ENCODE results near the gene CRACDL.
"Not testable (repeated sequence)": the region's sequence is repeated elsewhere in the genome, so short reads cannot be mapped to it uniquely, and the experiment has no call there.

Gene CRACDL

DNA sequence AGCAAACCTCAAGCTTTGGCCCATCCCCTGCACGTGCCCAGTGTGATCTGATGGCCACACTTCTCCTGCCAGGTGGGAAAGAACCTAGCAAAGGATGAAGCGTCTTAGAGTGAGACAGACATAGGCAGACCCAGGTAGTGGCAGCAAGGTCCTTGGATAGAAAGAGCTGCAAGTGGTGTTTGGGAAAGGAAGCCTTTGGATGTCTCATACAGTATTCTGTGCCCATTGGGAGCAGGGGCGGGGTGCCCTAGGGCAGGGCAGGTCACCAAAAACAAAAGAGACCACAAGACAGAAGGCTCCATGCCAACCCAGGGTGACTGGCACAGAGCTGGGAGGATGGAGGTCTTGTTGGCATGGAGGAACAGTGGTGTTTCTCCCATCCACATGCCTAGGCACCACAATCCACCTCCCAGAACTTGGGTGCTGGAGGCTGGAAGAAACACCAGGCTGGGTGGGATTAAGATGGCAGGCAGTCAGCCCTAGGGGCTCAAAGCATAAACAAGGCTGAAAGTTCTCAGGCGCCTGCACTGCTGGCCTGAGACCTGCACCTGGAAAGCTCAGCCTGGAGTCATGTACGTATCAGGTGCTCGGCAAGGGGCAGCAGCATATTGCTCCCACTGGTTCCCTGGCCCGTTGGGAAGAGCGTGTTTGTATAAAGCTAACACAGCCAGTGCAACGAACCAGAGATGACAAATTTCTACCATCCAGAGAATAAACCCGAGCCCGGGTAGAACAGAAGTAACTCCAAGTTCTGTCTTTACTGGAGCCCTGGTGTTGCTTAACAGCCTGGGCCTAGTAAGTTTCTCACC, 52.9 kb downstream of the CRACDL start:
- DNase-seq (ENCODE audit: low read depth in 2 of 2): no peak

DNA sequence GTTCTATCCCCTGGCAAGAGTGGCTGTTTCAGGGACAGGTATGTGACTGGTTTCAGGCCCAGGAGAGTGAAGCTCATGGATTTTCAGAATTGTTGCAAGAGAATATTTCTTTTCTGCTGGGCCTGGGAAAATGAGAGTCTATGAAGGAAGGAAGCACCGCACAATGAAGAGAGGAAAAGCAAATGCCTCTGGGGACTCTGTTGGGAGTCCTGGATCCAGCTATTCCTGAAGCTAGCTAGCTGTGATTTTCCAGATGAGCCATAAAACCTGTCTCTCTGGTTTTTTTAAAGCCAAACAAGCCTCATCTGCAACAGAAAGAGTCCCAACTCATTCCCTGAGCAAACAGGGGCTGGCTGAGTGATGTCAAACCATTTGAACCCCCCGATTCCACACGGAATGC, 53.7 kb downstream of the CRACDL start:
- no peak for DNase-seq (ENCODE audit: low read depth in 2 of 2)

DNA sequence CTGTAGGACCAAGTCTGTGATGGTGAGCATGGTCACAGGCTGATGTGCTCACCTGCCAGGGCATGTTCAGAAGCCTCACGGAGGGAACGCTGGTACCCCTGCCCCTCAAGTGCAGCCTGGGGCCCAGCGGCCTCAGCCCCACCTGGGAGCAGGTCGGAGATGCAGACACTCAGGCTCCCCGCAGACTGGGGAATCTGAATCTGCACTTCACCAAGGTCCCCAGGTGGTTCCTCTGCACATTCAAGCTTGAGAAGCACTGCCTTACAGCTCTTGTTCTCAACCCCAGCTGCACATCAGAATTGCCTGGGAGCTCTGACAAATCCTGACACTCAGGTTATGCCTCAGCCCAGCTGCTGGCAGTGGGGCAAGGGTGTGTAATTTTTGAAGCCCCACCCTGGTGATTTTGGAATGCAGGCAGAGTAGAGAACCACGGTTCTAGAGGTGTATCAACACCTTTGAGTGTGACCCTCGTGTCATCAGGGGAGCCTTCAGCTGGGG, 54.8 kb downstream of the CRACDL start:
- no peak for DNase-seq (ENCODE audit: low read depth in 2 of 2)

DNA sequence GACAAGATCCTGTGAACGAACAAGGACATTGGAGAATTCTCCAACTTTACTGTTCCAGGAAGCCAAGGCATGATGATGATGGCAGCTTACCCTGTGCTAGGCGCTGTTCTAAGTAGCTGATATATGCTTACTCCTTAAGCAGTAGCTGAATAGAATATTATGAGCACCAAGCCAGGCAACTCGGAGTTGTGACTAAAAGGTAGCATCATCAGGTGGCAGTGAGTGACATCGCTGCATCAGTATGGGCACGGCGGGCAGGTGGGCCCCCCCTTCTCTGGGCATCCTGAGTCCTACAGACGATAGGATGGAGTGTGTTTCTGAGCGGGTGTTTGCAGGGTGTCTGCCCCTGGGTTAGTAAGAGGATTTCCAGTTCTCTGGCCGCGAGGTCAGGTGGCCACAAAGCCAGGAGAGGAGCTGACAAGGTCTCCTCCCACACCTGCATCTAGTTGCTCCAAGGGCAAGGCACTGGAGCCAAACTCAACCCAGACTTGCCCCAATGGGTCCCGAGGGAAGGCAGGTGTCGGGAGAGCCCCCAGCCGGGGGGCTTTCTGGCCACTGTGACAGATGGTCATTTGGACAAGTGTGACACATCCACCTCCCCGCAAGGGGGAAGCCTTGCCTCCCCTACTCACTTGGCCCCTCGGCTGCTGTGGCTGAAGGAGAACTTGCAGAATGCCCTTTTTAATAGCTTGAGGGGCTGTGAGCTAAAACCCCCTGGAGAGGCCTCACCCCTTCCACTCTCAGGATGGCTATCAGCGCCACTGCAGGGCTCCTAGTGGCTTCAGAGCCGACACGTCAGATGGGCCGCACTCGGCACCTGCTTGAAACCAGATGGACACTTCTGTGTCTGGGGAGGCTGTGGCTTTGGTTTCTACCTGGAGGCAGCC, 55.5 kb downstream of the CRACDL start:
- DNase-seq (ENCODE audit: low read depth in 2 of 2): no peak

DNA sequence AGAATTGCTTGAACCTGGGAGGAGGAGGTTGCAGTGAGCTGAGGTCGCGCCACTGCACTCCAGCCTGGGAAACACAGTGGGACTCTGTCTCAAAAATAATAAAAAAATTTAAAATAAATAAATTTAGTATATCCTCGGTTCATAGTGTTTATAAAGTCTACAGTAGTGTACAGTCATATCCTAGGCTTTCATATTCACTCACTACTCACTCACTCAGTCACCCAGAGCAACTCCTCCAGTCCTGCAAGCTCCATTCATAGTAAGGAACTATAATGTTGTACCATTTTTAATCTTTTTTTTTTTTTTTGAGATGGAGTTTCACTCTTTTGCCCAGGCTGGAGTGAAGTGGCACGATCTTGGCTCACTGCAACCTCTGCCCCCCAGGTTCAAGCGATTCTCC, 58.4 kb downstream of the CRACDL start:
- DNase-seq (ENCODE audit: low read depth in 2 of 2): not testable (repeated sequence)

DNA sequence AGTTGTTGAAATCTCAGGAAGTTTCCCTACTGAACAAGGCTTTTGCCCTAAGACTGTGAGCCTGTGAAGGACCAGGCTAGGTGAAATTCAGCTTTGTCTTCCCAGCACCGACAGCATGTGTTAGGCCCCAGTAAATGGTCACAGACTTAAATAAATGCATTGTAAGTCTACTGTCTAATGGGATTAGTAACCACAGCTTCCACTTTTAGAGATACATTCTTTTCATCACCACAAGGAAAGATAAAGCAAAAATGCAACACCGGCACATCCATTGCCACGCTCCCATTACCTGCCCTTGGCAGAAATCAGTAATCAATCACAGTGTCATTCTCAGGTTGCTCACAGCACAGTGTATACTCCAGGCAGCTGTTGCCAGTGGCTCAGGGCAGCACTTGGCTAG, 59.3 kb downstream of the CRACDL start:
- no peak for DNase-seq (ENCODE audit: low read depth in 2 of 2)

DNA sequence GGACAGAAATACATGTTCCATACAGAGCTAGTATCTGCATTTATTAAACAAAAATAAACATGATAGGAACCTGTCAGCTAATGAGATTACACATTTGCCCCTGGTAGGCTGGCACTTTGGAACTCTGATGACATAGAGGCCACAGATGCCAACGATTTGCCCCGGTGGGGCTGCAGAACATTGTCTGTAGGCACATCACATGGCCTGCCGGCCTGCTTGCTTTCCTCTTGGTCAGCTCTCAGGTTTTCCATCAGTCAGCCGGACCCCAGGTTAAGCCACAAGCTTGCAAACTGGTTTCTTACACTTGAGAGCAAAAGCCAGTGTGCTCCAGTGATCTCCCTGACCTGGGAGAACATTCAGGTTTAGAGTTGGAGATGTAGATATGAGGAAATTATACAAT, 60.3 kb downstream of the CRACDL start:
- no peak for DNase-seq (ENCODE audit: low read depth in 2 of 2)

DNA sequence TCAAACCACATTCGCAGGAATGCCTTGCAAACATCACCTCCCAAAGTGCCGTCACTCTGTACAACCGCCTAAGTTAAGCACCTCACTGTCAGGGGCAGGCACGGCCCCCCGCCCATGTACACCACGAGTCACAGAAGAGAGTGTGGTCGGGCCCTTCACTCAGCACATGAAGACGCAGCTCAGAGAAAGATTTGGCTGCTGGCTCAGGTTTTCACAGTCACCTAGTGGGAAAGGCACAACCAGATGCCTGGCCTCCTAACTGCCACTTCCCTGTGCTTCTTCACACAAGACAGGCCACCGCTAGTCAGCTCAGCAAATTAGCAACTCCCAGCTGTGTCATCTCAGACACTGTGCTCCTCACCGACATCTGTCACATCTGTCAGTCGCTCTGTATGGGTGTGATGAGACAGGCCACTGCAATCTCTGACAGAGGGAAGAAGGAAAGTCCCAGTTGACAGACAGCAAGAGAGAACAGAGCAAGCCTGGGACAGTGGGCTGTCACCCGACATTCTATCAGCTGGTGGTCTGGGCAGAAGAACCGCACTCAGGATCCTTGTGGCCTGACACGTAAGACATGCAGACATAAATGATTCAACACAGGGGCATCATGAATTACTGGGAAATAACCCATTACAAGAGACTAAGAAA, 60.8 kb downstream of the CRACDL start:
- DNase-seq (ENCODE audit: low read depth in 2 of 2): no peak

DNA sequence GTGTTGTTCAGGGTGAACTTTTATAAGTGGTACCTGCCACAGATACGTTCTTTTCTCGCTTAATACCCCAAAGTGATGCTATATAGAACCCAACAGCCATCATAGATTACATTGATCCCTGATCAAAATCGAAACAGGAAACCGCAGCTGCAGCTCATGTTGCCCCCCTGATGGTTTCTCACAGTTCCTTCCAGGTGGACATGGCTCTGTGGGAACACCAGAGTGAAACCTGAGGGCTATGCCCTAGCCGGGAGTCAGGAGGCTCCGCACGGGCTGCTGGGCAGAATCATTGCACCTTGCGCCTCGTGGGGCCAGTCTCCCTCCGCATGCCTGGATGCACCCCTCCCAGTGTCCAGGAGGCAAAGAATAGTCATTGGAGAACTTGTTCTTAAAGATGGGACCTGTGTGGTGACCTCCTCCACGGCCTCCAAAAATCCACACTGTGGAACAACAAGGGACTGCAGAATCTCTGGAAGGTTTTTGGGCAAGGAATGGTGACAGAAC, 61.8 kb downstream of the CRACDL start:
- DNase-seq (ENCODE audit: low read depth in 2 of 2): no peak

DNA sequence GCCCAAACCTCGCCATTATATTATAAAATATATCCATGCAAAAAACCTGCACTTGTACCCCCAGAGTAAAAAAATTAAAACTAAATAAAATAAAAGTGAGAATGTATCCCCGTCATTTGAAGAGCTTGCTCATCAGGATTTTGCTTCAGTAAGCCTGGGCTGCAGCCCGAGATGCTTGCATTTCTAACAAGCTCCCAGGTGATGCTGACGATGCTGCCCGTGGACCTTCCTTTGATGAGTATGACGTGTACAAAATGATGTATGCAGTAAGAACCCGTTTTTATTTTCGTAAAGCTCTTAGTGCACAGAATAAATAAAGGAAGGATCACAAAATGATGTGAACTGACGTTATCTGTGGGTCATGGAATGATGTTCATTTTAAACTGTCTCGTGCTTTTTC, 63.5 kb downstream of the CRACDL start:
- DNase-seq (ENCODE audit: low read depth in 2 of 2): no peak

DNA sequence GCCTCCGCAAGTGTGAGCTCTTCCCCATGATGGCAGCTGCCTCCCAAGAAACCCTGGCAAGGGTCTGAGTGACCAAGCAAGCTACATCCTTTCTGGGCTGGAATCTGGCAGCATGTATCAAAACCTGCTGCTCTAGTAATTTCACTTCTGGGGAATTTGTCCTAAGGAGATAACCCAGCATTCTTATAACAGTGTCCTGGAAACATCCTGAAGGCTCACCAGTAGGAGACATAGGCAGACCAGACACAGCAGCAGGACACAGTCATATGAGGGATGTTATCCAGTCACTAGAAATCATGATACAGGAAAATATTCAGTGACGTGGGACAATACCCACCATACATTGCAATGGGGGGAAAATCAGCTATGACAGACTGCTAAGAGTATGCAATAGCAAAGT, 64.5 kb downstream of the CRACDL start:
- no peak for DNase-seq (ENCODE audit: low read depth in 2 of 2)

DNA sequence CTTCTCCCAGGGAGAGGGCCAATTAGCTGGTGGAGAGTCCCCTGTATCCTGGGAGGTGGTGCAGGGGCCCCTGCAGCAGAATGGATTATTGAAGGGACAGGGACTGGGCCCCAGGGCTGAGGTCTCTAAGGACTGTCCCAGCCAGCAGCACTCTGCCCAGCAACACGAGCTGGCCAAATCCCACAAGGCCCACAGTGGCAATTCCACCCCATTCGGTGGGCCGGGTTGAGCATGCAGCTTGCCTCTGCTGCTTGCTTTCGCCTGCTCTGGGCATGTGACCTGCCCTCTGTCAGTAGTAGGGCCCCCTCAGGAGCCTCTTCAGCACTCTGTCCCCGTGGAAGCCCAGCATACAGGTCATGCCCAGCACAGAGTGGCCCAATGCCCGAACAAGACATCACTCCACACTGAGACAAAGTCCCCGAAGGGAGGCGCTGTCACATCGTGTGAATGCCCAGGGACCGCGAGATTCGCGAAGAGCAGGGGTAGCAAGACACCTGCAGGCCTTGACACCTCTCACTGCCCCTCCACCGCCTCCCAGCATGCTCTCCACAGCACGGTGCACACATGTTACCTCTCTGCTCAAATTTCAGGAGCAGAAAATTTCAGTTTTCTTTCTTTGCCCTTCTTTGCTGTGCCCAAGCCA, 65.4 kb downstream of the CRACDL start:
- DNase-seq (ENCODE audit: low read depth in 2 of 2): no peak

DNA sequence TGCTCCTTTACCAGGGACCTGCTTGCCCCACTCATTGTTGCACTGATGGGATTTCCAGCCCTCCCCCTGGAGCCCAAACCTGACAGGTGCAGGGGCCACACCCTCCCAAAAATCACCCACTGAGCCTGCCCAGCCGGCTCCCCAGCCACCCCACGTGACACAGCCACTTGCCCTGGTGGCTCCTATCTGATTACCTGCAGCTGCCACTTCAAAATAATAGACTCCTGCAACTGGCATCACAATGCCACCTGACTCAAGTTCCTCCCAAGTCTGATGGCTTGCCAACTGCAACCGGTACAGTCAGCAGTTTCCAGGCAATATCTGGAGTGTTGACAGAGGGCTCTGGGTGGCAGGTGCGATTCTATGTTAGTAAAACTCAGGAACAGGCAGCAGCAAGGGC, 66.2 kb downstream of the CRACDL start:
- DNase-seq (ENCODE audit: low read depth in 2 of 2): no peak

DNA sequence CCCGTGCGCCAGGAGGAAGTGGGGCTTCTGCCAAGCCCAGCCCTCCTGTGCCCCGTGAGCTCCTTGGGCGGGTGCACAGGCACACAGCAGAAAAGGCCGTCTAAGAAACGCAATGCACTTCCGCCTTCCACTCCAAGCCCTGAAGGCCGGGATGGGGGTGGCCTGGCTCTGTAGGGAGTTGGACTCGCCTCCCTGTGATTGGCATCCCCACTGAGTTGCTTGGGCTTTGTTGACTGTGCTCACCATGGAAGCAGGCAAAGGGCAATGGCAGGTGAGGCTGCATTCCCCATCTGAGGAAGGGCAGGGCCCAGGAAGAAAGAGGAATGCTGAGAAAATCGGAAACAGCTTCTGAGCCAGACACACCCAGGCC, 66.8 kb downstream of the CRACDL start:
- DNase-seq (ENCODE audit: low read depth in 2 of 2): no peak

DNA sequence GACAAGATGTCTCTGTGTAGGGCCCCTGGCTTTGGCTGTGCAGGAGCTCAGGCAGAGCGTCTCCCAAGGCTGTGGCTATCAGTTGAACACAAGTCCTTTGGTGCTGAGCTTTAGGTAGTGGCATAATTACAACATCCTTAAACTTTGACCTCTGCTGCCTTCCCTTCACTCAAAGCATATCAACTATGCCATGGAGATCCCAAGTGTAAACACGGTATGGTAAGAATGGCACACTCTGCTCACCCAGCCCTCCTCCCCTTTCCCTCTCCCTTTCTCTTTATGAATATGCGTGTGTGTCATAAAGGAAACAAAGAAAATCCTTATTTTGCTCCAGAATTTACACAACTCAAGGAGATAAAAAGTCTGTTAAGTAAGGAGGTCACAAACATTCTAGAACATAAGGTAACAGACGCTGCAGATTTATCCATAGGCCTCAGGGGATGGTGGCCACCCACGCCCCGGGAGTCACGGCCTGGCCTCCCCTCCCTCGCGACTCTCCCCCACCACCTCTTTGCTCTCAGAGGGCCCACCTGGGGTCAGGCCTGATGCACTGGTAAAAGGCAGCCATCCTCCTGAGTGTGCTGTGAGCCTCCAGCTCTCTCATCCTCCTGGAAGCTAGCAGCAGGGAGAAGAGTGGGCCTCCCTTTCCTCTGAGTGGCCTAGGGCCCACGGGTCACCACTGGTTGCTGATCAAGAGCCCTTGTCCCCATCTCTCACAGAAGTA, 67.3 kb downstream of the CRACDL start:
- DNase-seq (ENCODE audit: low read depth in 2 of 2): no peak

DNA sequence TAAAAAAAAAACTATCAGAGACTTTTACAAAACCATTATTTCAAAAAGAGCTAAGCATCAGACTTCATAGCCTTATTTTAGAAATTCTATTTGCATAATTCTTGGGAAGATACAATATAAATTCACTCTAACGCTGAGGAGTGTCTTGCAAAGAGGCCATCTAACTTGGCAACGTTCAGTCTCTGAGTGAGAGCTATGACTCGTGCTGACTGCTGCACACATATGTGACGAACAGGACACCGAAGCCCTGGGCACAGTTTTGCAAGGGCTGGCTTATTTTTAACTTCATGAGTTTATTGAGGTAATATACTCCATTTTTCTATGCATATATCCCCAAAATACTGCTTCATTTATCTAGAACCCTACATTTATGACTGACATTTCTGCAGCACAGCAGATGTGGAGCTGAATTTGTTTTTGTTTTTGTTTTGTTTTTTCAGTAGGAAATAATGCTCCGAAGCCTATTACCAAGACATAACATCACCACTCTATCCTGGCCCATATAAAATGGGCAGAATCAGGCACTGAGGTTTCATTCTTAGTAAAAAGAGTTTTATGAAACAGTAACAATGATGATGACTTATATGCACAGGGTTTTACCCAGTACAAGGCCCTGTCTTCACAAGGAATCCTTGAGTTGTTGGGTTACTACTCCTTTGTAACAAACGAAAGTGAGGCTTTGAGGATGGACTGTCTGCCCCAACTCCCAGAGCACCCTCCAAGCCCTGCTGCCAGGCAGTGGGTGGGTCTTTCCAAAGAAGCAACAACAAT, 68.3 kb downstream of the CRACDL start:
- DNase-seq (ENCODE audit: low read depth in 2 of 2): no peak

DNA sequence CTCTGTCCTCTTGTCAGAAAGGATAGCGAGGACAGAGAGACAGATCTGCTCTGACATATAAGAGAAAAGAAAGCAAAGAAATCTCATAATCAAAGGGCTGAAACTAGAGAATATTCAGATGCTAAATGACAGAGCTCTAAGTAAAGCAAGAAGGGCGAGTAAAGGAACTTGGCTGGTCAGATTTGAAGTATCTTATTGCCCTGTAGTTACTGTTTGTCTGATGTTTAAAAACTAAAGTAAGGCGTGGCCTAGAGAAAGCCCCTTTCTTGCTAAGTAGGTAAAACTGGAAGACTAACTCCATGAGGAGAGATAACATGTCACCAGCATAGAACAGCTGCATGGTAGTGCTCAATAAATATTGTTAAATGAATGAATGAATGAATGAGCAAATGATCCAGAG, 70.0 kb downstream of the CRACDL start:
- DNase-seq (ENCODE audit: low read depth in 2 of 2): no peak

DNA sequence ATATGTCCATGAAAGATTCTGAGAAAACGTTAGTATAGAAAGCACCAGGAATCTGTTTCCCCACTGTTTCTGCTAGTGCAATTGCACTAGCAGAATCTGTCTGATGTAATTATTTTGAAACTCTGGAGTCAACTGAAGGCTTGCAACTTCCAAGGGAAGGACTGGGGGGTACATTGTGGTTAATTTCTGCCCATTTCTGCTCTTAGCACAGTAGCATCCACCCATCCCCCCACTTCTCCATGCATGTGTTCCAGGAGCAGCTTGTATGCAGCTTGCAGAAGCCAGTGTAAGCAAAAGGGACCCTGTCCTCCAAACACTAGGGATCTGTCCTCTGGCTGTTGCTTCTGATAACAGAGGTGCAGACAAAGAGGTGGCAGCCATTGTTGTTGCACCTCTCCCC, 74.4 kb downstream of the CRACDL start:
- no peak for DNase-seq (ENCODE audit: low read depth in 2 of 2)

DNA sequence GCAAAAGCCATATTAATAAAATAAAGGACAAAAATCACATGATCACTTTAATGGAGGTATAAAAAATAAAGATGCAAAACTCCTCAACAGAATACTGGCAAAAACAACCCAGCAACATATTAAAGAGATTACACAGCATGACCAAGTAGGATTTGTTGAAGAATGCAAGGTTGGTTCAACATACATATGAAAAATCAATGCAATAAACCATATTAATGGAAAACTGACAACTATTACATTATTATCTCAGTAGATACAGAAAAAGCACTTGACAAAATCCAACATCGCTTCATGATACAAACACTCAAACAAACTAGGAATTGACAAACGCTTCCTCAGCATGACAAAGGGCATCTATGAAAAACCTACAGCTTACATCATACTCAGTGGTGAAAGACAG, 76.7 kb downstream of the CRACDL start:
- DNase-seq (ENCODE audit: low read depth in 2 of 2): no peak

DNA sequence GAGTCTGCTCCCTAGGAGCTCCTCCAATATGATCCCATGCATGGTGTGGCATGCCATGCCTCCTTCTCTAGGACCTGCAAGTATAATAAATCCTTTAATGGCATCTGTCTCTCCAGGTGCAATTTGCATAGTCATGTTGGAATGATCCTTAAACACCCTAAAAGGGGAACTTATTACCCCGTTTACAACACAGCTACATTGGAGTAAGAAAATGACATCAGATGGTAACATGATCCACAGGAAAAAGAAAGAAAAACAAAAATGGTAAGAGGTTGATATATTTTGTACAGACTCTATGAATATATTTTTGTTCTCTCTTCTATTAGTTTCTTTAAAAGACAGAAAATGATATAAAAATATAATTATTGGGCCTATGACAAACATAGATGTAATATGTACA, 79.0 kb downstream of the CRACDL start:
- no peak for DNase-seq (ENCODE audit: low read depth in 2 of 2)

All from activated CD8-positive, alpha-beta memory T cell treated with anti-CD3 and anti-CD28 coated beads for 4 hours (primary cell).